ENCODE measurements around the gene ITGA8.

Gene ITGA8

GRCh38 chr10:15651175-15651574 is 68.5 kb downstream of the ITGA8 start:
- H3K27me3 ChIP-seq (ENCODE audit: insufficient read depth, low read length): no peaks in the 10 kb centered on the region
- H3K4me1 ChIP-seq (ENCODE audit: insufficient read depth, low read length, severe bottlenecking): no peaks in the 10 kb centered on the region
- no peak for TF ChIP-seq EZH2 (IDR thresholded peaks at IDR 0.05; ENCODE audit: borderline replicate concordance, low read length)
- TF ChIP-seq, protein P1, sequence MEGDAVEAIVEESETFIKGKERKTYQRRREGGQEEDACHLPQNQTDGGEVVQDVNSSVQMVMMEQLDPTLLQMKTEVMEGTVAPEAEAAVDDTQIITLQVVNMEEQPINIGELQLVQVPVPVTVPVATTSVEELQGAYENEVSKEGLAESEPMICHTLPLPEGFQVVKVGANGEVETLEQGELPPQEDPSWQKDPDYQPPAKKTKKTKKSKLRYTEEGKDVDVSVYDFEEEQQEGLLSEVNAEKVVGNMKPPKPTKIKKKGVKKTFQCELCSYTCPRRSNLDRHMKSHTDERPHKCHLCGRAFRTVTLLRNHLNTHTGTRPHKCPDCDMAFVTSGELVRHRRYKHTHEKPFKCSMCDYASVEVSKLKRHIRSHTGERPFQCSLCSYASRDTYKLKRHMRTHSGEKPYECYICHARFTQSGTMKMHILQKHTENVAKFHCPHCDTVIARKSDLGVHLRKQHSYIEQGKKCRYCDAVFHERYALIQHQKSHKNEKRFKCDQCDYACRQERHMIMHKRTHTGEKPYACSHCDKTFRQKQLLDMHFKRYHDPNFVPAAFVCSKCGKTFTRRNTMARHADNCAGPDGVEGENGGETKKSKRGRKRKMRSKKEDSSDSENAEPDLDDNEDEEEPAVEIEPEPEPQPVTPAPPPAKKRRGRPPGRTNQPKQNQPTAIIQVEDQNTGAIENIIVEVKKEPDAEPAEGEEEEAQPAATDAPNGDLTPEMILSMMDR (IDR thresholded peaks at IDR 0.05; ENCODE audit: low read length): no peak
- no peak overlapping the region for H3K4me3 ChIP-seq (ENCODE audit: low read depth, low read length, poor library complexity, severe bottlenecking)
- H4K20me1 ChIP-seq (ENCODE audit: insufficient read depth, low read length): no peaks in the 10 kb centered on the region
- no peak overlapping the region for H3K4me2 ChIP-seq (ENCODE audit: low read length)
- no peaks in the 10 kb centered on the region for H3K79me2 ChIP-seq (ENCODE audit: insufficient read depth, low read length)
- H3K36me3 ChIP-seq (ENCODE audit: insufficient read depth, low read length): no peaks in the 10 kb centered on the region
- H3K9me3 ChIP-seq (ENCODE audit: low read length): no peaks in the 10 kb centered on the region
- H2AFZ ChIP-seq (ENCODE audit: low read length): no peak overlapping the region
- H3F3A ChIP-seq (ENCODE audit: insufficient read depth, low read length): no peaks in the 10 kb centered on the region
- H3K9me2 ChIP-seq (ENCODE audit: low read depth, low read length): no peaks in the 10 kb centered on the region
- H3K27ac ChIP-seq (ENCODE audit: low read depth, low read length, poor library complexity, severe bottlenecking): no peak overlapping the region
- no peak overlapping the region for H3K9ac ChIP-seq (ENCODE audit: low read length)

- Histone ChIP-seq H3K27me3 (ENCODE audit: insufficient read depth, low read length) (no peaks in the 10 kb centered on the region), H4K20me1 (ENCODE audit: insufficient read depth, low read length) (no peaks in the 10 kb centered on the region)
- no peak for TF ChIP-seq EZH2 (IDR thresholded peaks at IDR 0.05; ENCODE audit: borderline replicate concordance, low read length)
- TF ChIP-seq, protein P1 (IDR thresholded peaks at IDR 0.05; ENCODE audit: low read length): no peak
Measured at GRCh38 chr10:15642095-15642494, 77.6 kb downstream of the ITGA8 start.

GRCh38 chr10:15640536-15641085 is 79.1 kb downstream of the ITGA8 start:
- Histone ChIP-seq H3K4me3 (ENCODE audit: low read depth, low read length, poor library complexity, severe bottlenecking) (no peak overlapping the region), H3K27me3 (ENCODE audit: insufficient read depth, low read length) (no peaks in the 10 kb centered on the region), H4K20me1 (ENCODE audit: insufficient read depth, low read length) (no peaks in the 10 kb centered on the region), H3K27ac (ENCODE audit: low read depth, low read length, poor library complexity, severe bottlenecking) (no peak overlapping the region), H3K9me3 (ENCODE audit: low read length) (no peaks in the 10 kb centered on the region), H3K9ac (ENCODE audit: low read length) (no peak overlapping the region), H3K4me1 (ENCODE audit: insufficient read depth, low read length, severe bottlenecking) (no peaks in the 10 kb centered on the region), H3F3A (ENCODE audit: insufficient read depth, low read length) (no peaks in the 10 kb centered on the region), H3K9me2 (ENCODE audit: low read depth, low read length) (no peaks in the 10 kb centered on the region), H3K79me2 (ENCODE audit: insufficient read depth, low read length) (no peaks in the 10 kb centered on the region), H2AFZ (ENCODE audit: low read length) (no peak overlapping the region), H3K36me3 (ENCODE audit: insufficient read depth, low read length) (no peaks in the 10 kb centered on the region), H3K4me2 (ENCODE audit: low read length) (no peak overlapping the region)
- TF ChIP-seq, protein P1 (IDR thresholded peaks at IDR 0.05; ENCODE audit: low read length): no peak
- TF ChIP-seq EZH2 (IDR thresholded peaks at IDR 0.05; ENCODE audit: borderline replicate concordance, low read length): no peak

More at GRCh38 chr10:15642095-15642494, 77.6 kb downstream of the ITGA8 start:
- Histone ChIP-seq H3K9me3 (ENCODE audit: low read length) (no peaks in the 10 kb centered on the region), H3K4me3 (ENCODE audit: low read depth, low read length, poor library complexity, severe bottlenecking) (no peak overlapping the region), H3K9me2 (ENCODE audit: low read depth, low read length) (no peaks in the 10 kb centered on the region), H2AFZ (ENCODE audit: low read length) (no peak overlapping the region), H3F3A (ENCODE audit: insufficient read depth, low read length) (no peaks in the 10 kb centered on the region), H3K79me2 (ENCODE audit: insufficient read depth, low read length) (no peaks in the 10 kb centered on the region), H3K36me3 (ENCODE audit: insufficient read depth, low read length) (no peaks in the 10 kb centered on the region), H3K9ac (ENCODE audit: low read length) (no peak overlapping the region), H3K4me2 (ENCODE audit: low read length) (no peak overlapping the region), H3K4me1 (ENCODE audit: insufficient read depth, low read length, severe bottlenecking) (no peaks in the 10 kb centered on the region), H3K27ac (ENCODE audit: low read depth, low read length, poor library complexity, severe bottlenecking) (no peak overlapping the region)

Data from OCI-LY1 (cell line).